Cardiac atrium fibroblast (primary cell): Measurements from ENCODE around the gene VPS26C. TPM values are rescaled to one million over a fixed set of nuclear protein-coding genes. Genes with fewer than 3 reads are reported as not detected.

Source experiments
- total RNA-seq: library from RNA; depleted of rRNA; stranded (reverse); fragments of >200 nt; gene quantifications from 2 replicates; pipeline ENCODE4 v1.2.3, GENCODE V29; 2015

VPS26C gene
- 52.2 and 53.4 TPM in 2 replicates for total RNA-seq

GRCh38 chr21:37267269-37268185 lies at the start of gene VPS26C:
TSS of gene VPS26C (minus strand) at chr21:37267334. CDS start at chr21:37267294, 40 bp downstream.

Other genes with a start within 250 kb of the VPS26C start
- 8.1 and 10.0 TPM in 2 replicates for gene PIGP, start 194.3 kb downstream of the VPS26C start, total RNA-seq
- 129 and 149 TPM in 2 replicates for gene TTC3, start 194.1 kb downstream of the VPS26C start, total RNA-seq
- gene DYRK1A, start 99.4 kb upstream of the VPS26C start, total RNA-seq, result 25.5 and 34.0 TPM in 2 replicates